Smooth muscle cell (in vitro differentiated cells): ENCODE results near the gene IRAK1BP1. TPM values are rescaled to one million over a fixed set of nuclear protein-coding genes. Genes with fewer than 3 reads are reported as not detected.

Experiments used
- DNase-seq: peaks from one replicate; lab custom pipeline; 2025; ENCODE audit not compliant: unreplicated experiment; lab: John Stamatoyannopoulos, UW
- H2AFZ ChIP-seq: fragments of 200-600 bp; sonication (generic); 2 replicates; pipeline ENCODE4 v1.6.0; 2016; ENCODE audit warnings: antibody characterized with exemption, low read depth, mild to moderate bottlenecking
- H3F3A ChIP-seq: fragments of 200-600 bp; sonication (generic); 2 replicates; pipeline ENCODE4 v1.6.0; 2017; ENCODE audit warnings: antibody characterized with exemption, low read depth
- H3K27ac ChIP-seq: fragments of 200-600 bp; sonication (generic); 2 replicates; pipeline ENCODE4 v1.5.1; 2016; ENCODE audit warnings: low read depth, mild to moderate bottlenecking
- H3K27me3 ChIP-seq: fragments of 200-600 bp; sonication (generic); 2 replicates; pipeline ENCODE4 v1.6.1; 2016; ENCODE audit warnings: low read depth, mild to moderate bottlenecking
- H3K36me3 ChIP-seq: fragments of 200-600 bp; sonication (generic); 2 replicates; pipeline ENCODE4 v1.5.1; 2016; ENCODE audit warnings: low read depth
- H3K4me1 ChIP-seq: fragments of 200-600 bp; sonication (generic); 2 replicates; pipeline ENCODE4 v1.5.1; 2016; ENCODE audit warnings: low read depth
- H3K4me2 ChIP-seq: fragments of 200-600 bp; sonication (generic); 2 replicates; pipeline ENCODE4 v1.6.0; 2016; ENCODE audit warnings: mild to moderate bottlenecking
- H3K4me3 ChIP-seq: fragments of 200-600 bp; sonication (generic); 2 replicates; pipeline ENCODE4 v1.5.1; 2016; ENCODE audit warnings: mild to moderate bottlenecking
- H3K79me2 ChIP-seq: fragments of 200-600 bp; sonication (generic); 2 replicates; pipeline ENCODE4 v1.6.0; 2016; ENCODE audit warnings: low read depth, mild to moderate bottlenecking
- H3K9ac ChIP-seq: fragments of 200-600 bp; sonication (generic); 2 replicates; pipeline ENCODE4 v1.6.0; 2016; ENCODE audit warnings: low read depth
- H3K9me3 ChIP-seq: fragments of 200-600 bp; sonication (generic); replicated peaks from 2 replicates; pipeline ENCODE4 v1.5.1; 2016; ENCODE audit warnings: low read depth
- H4K20me1 ChIP-seq: fragments of 200-600 bp; sonication (generic); 2 replicates; pipeline ENCODE4 v1.6.0; 2016; ENCODE audit warnings: low read depth
- CTCF ChIP-seq: fragments of 200-600 bp; sonication (generic); IDR thresholded peaks from 2 replicates; pipeline ENCODE4 v1.5.1; 2017; ENCODE audit warnings: borderline replicate concordance, mild to moderate bottlenecking, antibody characterized with exemption; ENCODE audit not compliant: insufficient read depth, poor library complexity, severe bottlenecking
- WGBS: methylation state at CpG from one replicate; pipeline ENCODE4 v1.1.7; 2016; ENCODE audit warnings: low lambda C conversion rate; 5-methylcytosine and 5-hydroxymethylcytosine counted together
- polyA plus RNA-seq: library from polyadenylated mRNA; unstranded; fragments of >200 nt; fragmentation: Nextera tagmentation; extraction: Ambion mirVana; gene quantifications from 2 replicates; pipeline ENCODE4 v1.2.1, GENCODE V29; 2016
- total RNA-seq: library from RNA; depleted of rRNA; stranded (reverse); fragments of >200 nt; gene quantifications from 2 replicates; pipeline ENCODE4 v1.2.3, GENCODE V29; 2014

Gene IRAK1BP1
- total and polyA plus RNA-seq, 2 experiments from 2014 or later: 1.3 to 2.3 TPM

GRCh38 chr6:78936515-78936914 lies 69.2 kb downstream of the IRAK1BP1 start:
- Histone ChIP-seq H3K27ac (no peak overlapping the region), H2AFZ (no peak overlapping the region), H3K9me3 (no peaks in the 10 kb centered on the region), H3K79me2 (no peaks in the 10 kb centered on the region), H3K36me3 (no peaks in the 10 kb centered on the region), H3K4me3 (no peak overlapping the region), H3K4me2 (no peak overlapping the region), H3F3A (no peaks in the 10 kb centered on the region), H3K27me3 (no peaks in the 10 kb centered on the region), H3K4me1 (no peaks in the 10 kb centered on the region), H4K20me1 (no peaks in the 10 kb centered on the region), H3K9ac (no peak overlapping the region)
- WGBS: 96% methylated on average over 2 of the region's 2 CpGs
- no peak for TF ChIP-seq CTCF
- DNase-seq: no peak

- Histone ChIP-seq H3K79me2 (no peaks in the 10 kb centered on the region), H3K4me2 (no peak overlapping the region), H3K27me3 (no peaks in the 10 kb centered on the region), H3F3A (no peaks in the 10 kb centered on the region), H3K36me3 (peaks cover 28% of the 10 kb centered on the region), H3K27ac (no peak overlapping the region), H2AFZ (no peak overlapping the region), H4K20me1 (no peaks in the 10 kb centered on the region), H3K9me3 (no peaks in the 10 kb centered on the region), H3K4me3 (no peak overlapping the region), H3K9ac (no peak overlapping the region), H3K4me1 (no peaks in the 10 kb centered on the region)
- no peak for DNase-seq
- 95% methylated on average over 1 of the region's 1 CpG for WGBS
- no peak for TF ChIP-seq CTCF
These were observed 75.1 kb downstream of the IRAK1BP1 start for GRCh38 chr6:78942446-78942845.

GRCh38 chr6:78947529-78947928 lies 80.2 kb downstream of the IRAK1BP1 start:
- Histone ChIP-seq H3K79me2 (no peaks in the 10 kb centered on the region), H3K27ac (peak overlapping the region; percentile 50), H3F3A (no peaks in the 10 kb centered on the region), H4K20me1 (no peaks in the 10 kb centered on the region), H3K9ac (no peak overlapping the region), H3K4me3 (no peak overlapping the region), H2AFZ (no peak overlapping the region), H3K4me2 (no peak overlapping the region), H3K4me1 (no peaks in the 10 kb centered on the region), H3K9me3 (no peaks in the 10 kb centered on the region), H3K27me3 (no peaks in the 10 kb centered on the region), H3K36me3 (peaks cover 56% of the 10 kb centered on the region)
- 60% methylated on average over 2 of the region's 2 CpGs for WGBS
- TF ChIP-seq CTCF: no peak
- DNase-seq: no peak

- Histone ChIP-seq H3K4me1 (no peaks in the 10 kb centered on the region), H3K4me3 (no peak overlapping the region), H4K20me1 (no peaks in the 10 kb centered on the region), H3K9ac (no peak overlapping the region), H2AFZ (no peak overlapping the region), H3K9me3 (no peaks in the 10 kb centered on the region), H3K36me3 (peaks cover 60% of the 10 kb centered on the region), H3F3A (no peaks in the 10 kb centered on the region), H3K4me2 (no peak overlapping the region), H3K27me3 (no peaks in the 10 kb centered on the region), H3K27ac (peak overlapping the region; percentile 16), H3K79me2 (no peaks in the 10 kb centered on the region)
- no peak for DNase-seq
- TF ChIP-seq CTCF: no peak
- whole genome bisulfite sequencing: 90% methylated on average over 2 of the region's 2 CpGs
These were observed 80.6 kb downstream of the IRAK1BP1 start for GRCh38 chr6:78947962-78948361.
